Upper lobe of left lung (tissue), 6 donors: ENCODE results near the gene STK11IP. TPM values are rescaled to one million over a fixed set of nuclear protein-coding genes. Genes with fewer than 3 reads are reported as not detected.

ENCODE experiments used
- ATAC-seq, 2 donors: fragments of 200-7000 bp; cut with Tn5 transposase; one replicate each; pipeline ENCODE4 v1.9.1; 2022; ENCODE audit warnings: mild to moderate bottlenecking in 2 of 2, moderate library complexity in 2 of 2; ENCODE audit not compliant: low FRiP score in 2 of 2
- DNase-seq, 2 donors: peaks; one replicate each; pipeline ENCODE4 v3.0.0-alpha.2; 2019 to 2020
- H3K27ac ChIP-seq, 4 donors: fragments of 200-600 bp; sonication (generic); one replicate each; pipeline ENCODE4 v1.5.1; 2016 to 2019
- H3K27me3 ChIP-seq, 4 donors: fragments of 200-600 bp; sonication (generic); one replicate each; pipeline ENCODE4 v1.5.1; 2017 to 2019
- H3K36me3 ChIP-seq, 4 donors: fragments of 200-600 bp; sonication (generic); one replicate each; pipeline ENCODE4 v1.5.1; 2016 to 2019
- H3K4me1 ChIP-seq, 4 donors: fragments of 200-600 bp; sonication (generic); one replicate each; pipeline ENCODE4 v1.5.1; 2018 to 2019
- H3K4me3 ChIP-seq, 4 donors: fragments of 200-600 bp; sonication (generic); one replicate each; pipeline ENCODE4 v1.5.1; 2017 to 2019; ENCODE audit warnings: mild to moderate bottlenecking in 2 of 4, moderate library complexity in 1 of 4
- H3K9me3 ChIP-seq, 4 donors: fragments of 200-600 bp; sonication (generic); one replicate each; pipeline ENCODE4 v1.5.1; 2018 to 2019
- CTCF ChIP-seq, 6 experiments: fragments of 450-650 bp in 4 of 6; fragments of 200-600 bp in 2 of 6; sonication (generic) in 2 of 6; IDR thresholded peaks; one replicate each; pipeline ENCODE4 v1.5.1; 2016 to 2019; ENCODE audit warnings: antibody characterized with exemption in 6 of 6
- EP300 ChIP-seq, 4 donors: sonication (generic); formaldehyde crosslinking; IDR thresholded peaks; one replicate each; pipeline ENCODE4 v1.5.1; 2017; ENCODE audit warnings: antibody characterized with exemption in 4 of 4, control low read depth in 2 of 4
- POLR2A ChIP-seq, 4 donors: fragments of 450-650 bp; IDR thresholded peaks; one replicate each; pipeline ENCODE4 v1.5.1; 2016 to 2017; ENCODE audit warnings: antibody characterized with exemption in 4 of 4, mild to moderate bottlenecking in 2 of 4
- POLR2AphosphoS5 ChIP-seq, 2 donors: sonication (generic); formaldehyde crosslinking; IDR thresholded peaks; one replicate each; pipeline ENCODE4 v1.5.1; 2017; ENCODE audit warnings: antibody characterized with exemption in 2 of 2
- WGBS, 2 donors: methylation state at CpG; one replicate each; pipeline ENCODE4 v1.1.5; 2017 to 2018; 5-methylcytosine and 5-hydroxymethylcytosine counted together
- total RNA-seq, 6 donors: library from RNA; depleted of rRNA in 4 of 6; stranded (reverse); fragments of >200 nt in 4 of 6; gene quantifications; one replicate each; pipeline versions ENCODE4 v1.1.0 to v1.2.1, GENCODE V29; 2016 to 2021
- donor health status: DM: no; HTN: no; CAD: no; lungs with moderate emphysema.
- donor health status: DM: no; HTN: yes; CAD: no; lungs with severe emphysema.

STK11IP gene
- total RNA-seq, 6 donors from 2014 or later = 16.0 to 77.5 (median 35.6) TPM

- Histone ChIP-seq H3K36me3 (peaks cover 0 to 50% (median 35%) of the 10 kb centered on the region in 4 donors), H3K4me1 (no peaks in the 10 kb centered on the region), H3K9me3 (no peaks in the 10 kb centered on the region), H3K27ac (no peak overlapping the region), H3K27me3 (no peaks in the 10 kb centered on the region), H3K4me3 (no peak overlapping the region)
- DNase-seq (no peak), ATAC-seq (no peak)
- TF ChIP-seq POLR2A (IDR thresholded peaks at IDR 0.05) (no peak), POLR2AphosphoS5 (IDR thresholded peaks at IDR 0.05) (no peak), CTCF (IDR thresholded peaks at IDR 0.05) (no peak), EP300 (IDR thresholded peaks at IDR 0.05) (no peak)
- WGBS, 2 donors = 85 to 93% methylated on average over 5 to 12 of the region's 12 CpGs
These were observed 18.2 kb downstream of the STK11IP start for GRCh38 chr2:219615894-219616293.

GRCh38 chr2:219616550-219616949 lies 18.9 kb downstream of the STK11IP start:
- DNase-seq = no peak
- H3K9me3 ChIP-seq = no peaks in the 10 kb centered on the region
- peaks cover 0 to 43% (median 32%) of the 10 kb centered on the region in 4 donors for H3K36me3 ChIP-seq
- no peaks in the 10 kb centered on the region for H3K4me1 ChIP-seq
- H3K4me3 ChIP-seq = no peak overlapping the region
- no peak for ATAC-seq
- TF ChIP-seq POLR2A (IDR thresholded peaks at IDR 0.05) (no peak), EP300 (IDR thresholded peaks at IDR 0.05) (no peak), CTCF (IDR thresholded peaks at IDR 0.05) (no peak), POLR2AphosphoS5 (IDR thresholded peaks at IDR 0.05) (no peak)
- no peak overlapping the region for H3K27ac ChIP-seq
- 91 to 100% methylated on average over 1 to 4 of the region's 4 CpGs for WGBS, 2 donors
- H3K27me3 ChIP-seq = no peaks in the 10 kb centered on the region

GRCh38 chr2:219618733-219619122 lies 21.1 kb downstream of the STK11IP start:
- DNase-seq (no peak), ATAC-seq (no peak)
- 89 to 92% methylated on average over 3 of the region's 3 CpGs for WGBS, 2 donors
- H3K4me3 ChIP-seq = no peak overlapping the region
- H3K9me3 ChIP-seq = no peaks in the 10 kb centered on the region
- TF ChIP-seq CTCF (IDR thresholded peaks at IDR 0.05) (no peak), POLR2A (IDR thresholded peaks at IDR 0.05) (no peak), POLR2AphosphoS5 (IDR thresholded peaks at IDR 0.05) (no peak)
- H3K27me3 ChIP-seq = no peaks in the 10 kb centered on the region
- H3K27ac ChIP-seq = no peak overlapping the region
- peaks cover 0 to 30% (median 25%) of the 10 kb centered on the region in 4 donors for H3K36me3 ChIP-seq
- no peaks in the 10 kb centered on the region for H3K4me1 ChIP-seq

- H3K27me3 ChIP-seq = no peaks in the 10 kb centered on the region
- no peaks in the 10 kb centered on the region for H3K9me3 ChIP-seq
- H3K4me3 ChIP-seq = no peak overlapping the region
- H3K4me1 ChIP-seq = no peaks in the 10 kb centered on the region
- peaks cover 0 to 28% (median 21%) of the 10 kb centered on the region in 4 donors for H3K36me3 ChIP-seq
- ATAC-seq (no peak), DNase-seq (no peak)
- TF ChIP-seq EP300 (IDR thresholded peaks at IDR 0.05) (no peak), CTCF (IDR thresholded peaks at IDR 0.05) (no peak), POLR2AphosphoS5 (IDR thresholded peaks at IDR 0.05) (no peak), POLR2A (IDR thresholded peaks at IDR 0.05) (no peak)
- WGBS, 2 donors = 57 to 73% methylated on average over 4 of the region's 4 CpGs
- no peak overlapping the region for H3K27ac ChIP-seq
These were observed 21.6 kb downstream of the STK11IP start for GRCh38 chr2:219619235-219619634.

- TF ChIP-seq POLR2A (IDR thresholded peaks at IDR 0.05) (no peak), POLR2AphosphoS5 (IDR thresholded peaks at IDR 0.05) (no peak), EP300 (IDR thresholded peaks at IDR 0.05) (no peak), CTCF (IDR thresholded peaks at IDR 0.05) (no peak)
- no peak for ATAC-seq
- H3K27ac ChIP-seq = no peak overlapping the region
These were observed 22.9 kb downstream of the STK11IP start for GRCh38 chr2:219620546-219620945.

More at GRCh38 chr2:219620546-219620945, 22.9 kb downstream of the STK11IP start:
- DNase-seq = no peak
- H3K27me3 ChIP-seq = no peaks in the 10 kb centered on the region
- H3K36me3 ChIP-seq = peaks cover 0 to 15% (median 9%) of the 10 kb centered on the region in 4 donors
- WGBS, 2 donors = 81 to 85% methylated on average over 6 of the region's 6 CpGs
- no peaks in the 10 kb centered on the region for H3K9me3 ChIP-seq
- H3K4me1 ChIP-seq = no peaks in the 10 kb centered on the region
- no peak overlapping the region for H3K4me3 ChIP-seq
